Thoracic aorta (tissue), 2 donors: Measurements from ENCODE around the gene SCIN. TPM values are rescaled to one million over a fixed set of nuclear protein-coding genes. Genes with fewer than 3 reads are reported as not detected.
A peak's percentile ranks its signal among the peaks of the same experiment; 100 is the strongest.

Experiments used
- ATAC-seq: fragments of 150-250 bp; one replicate; pipeline ENCODE4 v1.8.0; 2017; ENCODE audit warnings: low read depth; ENCODE audit not compliant: insufficient number of reproducible peaks, low FRiP score
- DNase-seq: peaks from one replicate; pipeline ENCODE4 v3.0.0-alpha.2; 2020; ENCODE audit warnings: low spot score
- H3K27ac ChIP-seq, 2 donors: fragments of 200-600 bp; sonication (generic); 1 replicate in 1 of 2; 2 replicates in 1 of 2; pipeline ENCODE4 v1.5.1; 2016; ENCODE audit warnings: mild to moderate bottlenecking in 2 of 2, moderate library complexity in 2 of 2
- H3K27me3 ChIP-seq: fragments of 200-600 bp; sonication (generic); replicated peaks from 2 replicates; pipeline ENCODE4 v1.6.0; 2016; ENCODE audit warnings: mild to moderate bottlenecking; ENCODE audit not compliant: insufficient read depth
- H3K36me3 ChIP-seq: fragments of 200-600 bp; sonication (generic); one replicate; pipeline ENCODE4 v1.5.1; 2016
- H3K4me1 ChIP-seq, 2 donors: fragments of 200-600 bp; sonication (generic); 1 replicate in 1 of 2; 2 replicates in 1 of 2; pipeline versions ENCODE4 v1.5.1 to v1.6.0; 2016; ENCODE audit warnings: low read depth in 2 of 2, mild to moderate bottlenecking in 1 of 2; ENCODE audit not compliant: control insufficient read depth in 1 of 2
- H3K4me3 ChIP-seq: fragments of 200-600 bp; sonication (generic); 2 replicates; pipeline ENCODE4 v1.5.1; 2016; ENCODE audit warnings: mild to moderate bottlenecking
- H3K9me3 ChIP-seq: fragments of 200-600 bp; sonication (generic); 2 replicates; pipeline ENCODE4 v1.5.1; 2016
- total RNA-seq, 2 donors: library from RNA; depleted of rRNA; stranded (reverse); fragments of >200 nt; gene quantifications; one replicate each; pipeline versions ENCODE4 v1.1.0 to v1.2.3, GENCODE V29; 2016
- TF ChIP-seq, protein P1 (sequence below): fragments of 200-600 bp; sonication (generic); IDR thresholded peaks from one replicate; pipeline ENCODE4 v1.5.1; 2019; ENCODE audit warnings: antibody characterized with exemption

The SCIN gene
- total RNA-seq, 2 donors from 2014 or later, result 0.49 to 2.0 TPM

DNA sequence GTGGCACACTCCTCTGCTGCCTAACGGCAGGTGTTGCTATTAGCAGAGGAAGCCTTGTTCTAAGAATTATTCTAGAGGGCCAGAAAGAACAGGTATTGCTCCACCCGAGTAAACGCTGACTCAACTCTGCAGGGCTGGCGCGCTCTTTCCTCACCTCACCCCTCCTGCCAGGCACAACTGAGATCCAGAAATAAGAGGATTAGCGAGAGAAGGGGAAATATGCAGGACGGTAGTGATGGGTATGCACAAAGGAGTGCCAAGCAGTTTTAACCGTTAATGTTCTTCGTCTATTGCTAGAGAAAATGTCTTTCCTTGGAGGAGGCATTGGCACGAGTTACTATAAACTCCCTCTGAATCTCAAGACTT lies 369 bp upstream of the SCIN start:
- peaks cover 5 to 13% of the 10 kb centered on the region in 2 donors for H3K4me1 ChIP-seq
- H3K4me3 ChIP-seq, result peak overlapping the region; percentile 71
- no peaks in the 10 kb centered on the region for H3K27me3 ChIP-seq
- DNase-seq, result no peak
- TF ChIP-seq, protein P1, sequence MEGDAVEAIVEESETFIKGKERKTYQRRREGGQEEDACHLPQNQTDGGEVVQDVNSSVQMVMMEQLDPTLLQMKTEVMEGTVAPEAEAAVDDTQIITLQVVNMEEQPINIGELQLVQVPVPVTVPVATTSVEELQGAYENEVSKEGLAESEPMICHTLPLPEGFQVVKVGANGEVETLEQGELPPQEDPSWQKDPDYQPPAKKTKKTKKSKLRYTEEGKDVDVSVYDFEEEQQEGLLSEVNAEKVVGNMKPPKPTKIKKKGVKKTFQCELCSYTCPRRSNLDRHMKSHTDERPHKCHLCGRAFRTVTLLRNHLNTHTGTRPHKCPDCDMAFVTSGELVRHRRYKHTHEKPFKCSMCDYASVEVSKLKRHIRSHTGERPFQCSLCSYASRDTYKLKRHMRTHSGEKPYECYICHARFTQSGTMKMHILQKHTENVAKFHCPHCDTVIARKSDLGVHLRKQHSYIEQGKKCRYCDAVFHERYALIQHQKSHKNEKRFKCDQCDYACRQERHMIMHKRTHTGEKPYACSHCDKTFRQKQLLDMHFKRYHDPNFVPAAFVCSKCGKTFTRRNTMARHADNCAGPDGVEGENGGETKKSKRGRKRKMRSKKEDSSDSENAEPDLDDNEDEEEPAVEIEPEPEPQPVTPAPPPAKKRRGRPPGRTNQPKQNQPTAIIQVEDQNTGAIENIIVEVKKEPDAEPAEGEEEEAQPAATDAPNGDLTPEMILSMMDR, result no peak
- no peaks in the 10 kb centered on the region for H3K9me3 ChIP-seq
- no peak for ATAC-seq
- no peak overlapping the region for H3K27ac ChIP-seq
- H3K36me3 ChIP-seq, result no peaks in the 10 kb centered on the region

DNA sequence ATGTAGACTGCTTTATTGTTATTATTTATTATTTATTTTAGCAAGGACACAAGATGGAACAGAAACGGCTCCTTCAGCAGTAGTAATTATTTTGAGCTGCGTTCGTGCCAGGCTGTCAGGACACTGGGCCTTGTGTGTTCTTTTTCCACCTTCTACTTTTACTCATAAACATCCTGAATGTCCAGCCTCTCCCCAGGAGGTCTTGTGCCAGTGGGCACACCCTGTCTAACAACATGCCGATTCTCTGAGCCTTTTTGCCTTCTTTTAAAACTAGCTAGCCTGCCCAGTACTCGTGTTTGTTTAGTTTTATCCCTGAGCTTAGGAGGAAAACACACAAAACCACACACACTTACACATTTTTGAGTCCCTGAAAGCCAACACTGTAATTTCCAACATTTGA lies 1.2 kb downstream of the SCIN start:
- DNase-seq (no peak), ATAC-seq (no peak)
- Histone ChIP-seq H3K36me3 (no peaks in the 10 kb centered on the region), H3K9me3 (no peaks in the 10 kb centered on the region), H3K27ac (no peak overlapping the region), H3K27me3 (no peaks in the 10 kb centered on the region), H3K4me3 (no peak overlapping the region), H3K4me1 (peaks cover 5 to 13% of the 10 kb centered on the region in 2 donors)
- TF ChIP-seq, protein P1, result no peak

DNA sequence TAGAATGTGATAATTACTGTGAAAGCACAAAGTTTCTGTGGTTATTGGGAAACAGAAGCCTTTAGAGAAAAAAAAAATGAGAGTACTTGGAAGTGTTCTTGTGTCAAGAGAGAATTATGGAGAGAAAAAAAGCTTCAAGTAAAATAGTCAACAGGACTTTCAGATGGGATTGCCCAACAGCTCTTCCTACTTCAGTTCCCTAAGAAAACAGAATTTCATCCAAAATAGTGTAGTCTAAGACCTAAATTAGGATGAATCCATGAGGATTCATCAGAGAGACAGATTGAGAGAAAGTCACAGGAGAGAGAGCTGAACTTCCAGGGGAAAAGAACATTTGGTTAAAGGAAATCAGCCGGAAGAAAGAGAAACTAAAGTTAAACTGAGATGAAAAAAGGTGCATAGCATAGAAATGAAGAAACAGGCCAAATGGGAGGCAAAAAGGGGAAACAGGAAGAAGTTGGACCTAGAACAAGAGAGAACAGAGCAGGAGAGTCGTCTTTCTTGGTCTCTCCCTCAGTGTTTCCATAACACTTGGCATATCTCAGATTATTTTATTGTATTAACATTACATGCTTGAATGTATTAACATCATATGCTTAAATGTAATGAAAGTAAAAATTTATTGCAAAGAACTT lies 2.5 kb downstream of the SCIN start:
- TF ChIP-seq, protein P1, result no peak
- no peaks in the 10 kb centered on the region for H3K36me3 ChIP-seq
- peaks cover 5 to 13% of the 10 kb centered on the region in 2 donors for H3K4me1 ChIP-seq
- DNase-seq (no peak), ATAC-seq (no peak)
- H3K4me3 ChIP-seq, result peak overlapping the region; percentile 40
- no peaks in the 10 kb centered on the region for H3K9me3 ChIP-seq
- no peak overlapping the region for H3K27ac ChIP-seq
- no peaks in the 10 kb centered on the region for H3K27me3 ChIP-seq

DNA sequence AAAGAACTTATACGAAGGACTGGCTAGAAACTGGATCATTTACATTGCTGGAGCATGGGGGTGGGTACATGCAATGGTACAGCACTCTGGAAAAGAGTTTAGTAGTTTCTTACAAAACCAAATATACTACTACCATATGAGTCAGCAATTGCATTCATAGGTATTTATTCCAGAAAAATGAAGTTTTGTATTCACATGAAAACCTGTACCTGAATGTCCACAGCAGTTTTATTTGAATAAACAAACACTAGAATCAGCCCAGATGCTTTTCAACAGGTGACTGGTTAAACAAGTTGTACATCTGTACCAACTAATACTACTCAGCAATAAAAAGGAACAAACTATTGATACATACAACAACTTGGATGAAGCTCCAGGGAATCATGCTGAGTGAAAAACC lies 3.4 kb downstream of the SCIN start:
- ATAC-seq (no peak), DNase-seq (no peak)
- H3K9me3 ChIP-seq, result no peaks in the 10 kb centered on the region
- H3K27ac ChIP-seq, result no peak overlapping the region
- TF ChIP-seq, protein P1, result no peak
- no peaks in the 10 kb centered on the region for H3K27me3 ChIP-seq
- no peaks in the 10 kb centered on the region for H3K36me3 ChIP-seq
- H3K4me1 ChIP-seq, result peaks cover 5 to 13% of the 10 kb centered on the region in 2 donors
- H3K4me3 ChIP-seq, result no peak overlapping the region

DNA sequence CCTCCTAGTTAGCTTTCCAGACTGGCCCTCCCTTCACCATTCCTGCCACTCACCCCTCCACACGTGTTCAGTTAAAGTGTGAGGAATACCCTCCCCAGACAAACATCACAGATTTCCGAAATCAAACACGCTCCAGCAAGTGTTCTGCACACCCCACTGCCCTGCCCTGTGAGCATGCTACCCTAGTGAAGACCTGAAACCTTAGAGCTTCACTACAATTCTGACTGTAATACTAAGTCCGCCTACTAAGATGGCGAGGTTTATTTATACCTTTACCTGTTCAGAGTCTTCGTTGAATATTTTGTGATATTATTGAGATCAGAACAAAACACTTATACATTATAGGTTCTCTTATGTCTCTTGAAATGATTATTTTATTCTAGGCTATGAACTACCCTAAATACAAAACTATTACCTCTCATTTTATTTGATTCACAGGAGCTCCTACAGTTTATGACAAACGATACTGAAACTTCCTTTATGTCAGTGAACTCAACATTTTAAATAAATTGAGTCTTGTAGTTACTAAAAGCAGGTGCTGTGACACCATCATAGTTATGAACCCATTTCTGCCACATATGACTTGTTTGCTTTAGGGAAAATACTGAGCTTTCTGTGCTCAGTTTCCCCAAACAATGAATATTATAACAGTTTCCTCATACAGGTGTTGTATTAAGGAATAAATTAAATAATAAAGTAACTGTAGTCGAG lies 8.6 kb downstream of the SCIN start:
- Histone ChIP-seq H3K36me3 (no peaks in the 10 kb centered on the region), H3K27ac (no peak overlapping the region), H3K9me3 (no peaks in the 10 kb centered on the region), H3K27me3 (no peaks in the 10 kb centered on the region), H3K4me3 (no peak overlapping the region), H3K4me1 (peaks cover 0 to 2% of the 10 kb centered on the region in 2 donors)
- DNase-seq (no peak), ATAC-seq (no peak)
- TF ChIP-seq, protein P1, result no peak
